IMR-90 (cell line): ENCODE data around the gene C20orf202.

ENCODE experiments used
- BHLHE40 ChIP-seq: fragments of 150-350 bp; IDR thresholded peaks from 2 replicates; pipeline ENCODE4 v1.6.1; 2016; ENCODE audit warnings: mild to moderate bottlenecking, low read depth, low read length
- CEBPB ChIP-seq: IDR thresholded peaks from 2 replicates; pipeline ENCODE4 v1.6.1; 2012; ENCODE audit warnings: low read depth, low read length, improper control_type of control experiment
- ELK1 ChIP-seq: fragments of 150-350 bp; IDR thresholded peaks from 2 replicates; pipeline ENCODE4 v1.6.1; 2016; ENCODE audit warnings: low read depth, mild to moderate bottlenecking, low read length, moderate library complexity, borderline replicate concordance
- MAFK ChIP-seq: IDR thresholded peaks from 2 replicates; pipeline ENCODE4 v1.6.1; 2012; ENCODE audit warnings: low read depth, low read length, improper control_type of control experiment
- MAZ ChIP-seq: IDR thresholded peaks from 2 replicates; pipeline ENCODE4 v1.6.1; 2012; ENCODE audit warnings: low read depth, mild to moderate bottlenecking, low read length, improper control_type of control experiment, moderate library complexity, borderline replicate concordance
- NFE2L2 ChIP-seq: fragments of 150-350 bp; IDR thresholded peaks from 2 replicates; pipeline ENCODE4 v1.6.1; 2016; ENCODE audit warnings: low read depth, mild to moderate bottlenecking, low read length
- POLR2A ChIP-seq: IDR thresholded peaks from 2 replicates; pipeline ENCODE4 v1.6.1; 2012; ENCODE audit warnings: mild to moderate bottlenecking, low read depth, low read length
- RAD21 ChIP-seq: IDR thresholded peaks from 2 replicates; pipeline ENCODE4 v1.6.1; 2012; ENCODE audit warnings: low read length, improper control_type of control experiment
- RCOR1 ChIP-seq: IDR thresholded peaks from 2 replicates; pipeline ENCODE4 v1.6.1; 2012; ENCODE audit warnings: mild to moderate bottlenecking, low read length, improper control_type of control experiment; ENCODE audit not compliant: insufficient replicate concordance
- SMC3 ChIP-seq: fragments of 150-350 bp; IDR thresholded peaks from 2 replicates; pipeline ENCODE4 v1.6.1; 2016; ENCODE audit warnings: low read depth, mild to moderate bottlenecking, antibody characterized with exemption, low read length, moderate library complexity
- TF ChIP-seq, protein P1 (sequence below): conservative IDR thresholded peaks from 2 replicates; pipeline ENCODE4 v1.5.1; 2012; ENCODE audit warnings: mild to moderate bottlenecking, low read depth, low read length, improper control_type of control experiment
- TF ChIP-seq, protein P2 (sequence below): fragments of 150-350 bp; IDR thresholded peaks from 2 replicates; pipeline ENCODE4 v1.6.1; 2017; ENCODE audit warnings: mild to moderate bottlenecking, antibody characterized with exemption, low read length, low read depth

- TF ChIP-seq BHLHE40 (no peak), CEBPB (no peak), MAZ (no peak), POLR2A (no peak), ELK1 (no peak), RAD21 (no peak), SMC3 (no peak), MAFK (no peak), RCOR1 (no peak), NFE2L2 (no peak)
- TF ChIP-seq, protein P1, sequence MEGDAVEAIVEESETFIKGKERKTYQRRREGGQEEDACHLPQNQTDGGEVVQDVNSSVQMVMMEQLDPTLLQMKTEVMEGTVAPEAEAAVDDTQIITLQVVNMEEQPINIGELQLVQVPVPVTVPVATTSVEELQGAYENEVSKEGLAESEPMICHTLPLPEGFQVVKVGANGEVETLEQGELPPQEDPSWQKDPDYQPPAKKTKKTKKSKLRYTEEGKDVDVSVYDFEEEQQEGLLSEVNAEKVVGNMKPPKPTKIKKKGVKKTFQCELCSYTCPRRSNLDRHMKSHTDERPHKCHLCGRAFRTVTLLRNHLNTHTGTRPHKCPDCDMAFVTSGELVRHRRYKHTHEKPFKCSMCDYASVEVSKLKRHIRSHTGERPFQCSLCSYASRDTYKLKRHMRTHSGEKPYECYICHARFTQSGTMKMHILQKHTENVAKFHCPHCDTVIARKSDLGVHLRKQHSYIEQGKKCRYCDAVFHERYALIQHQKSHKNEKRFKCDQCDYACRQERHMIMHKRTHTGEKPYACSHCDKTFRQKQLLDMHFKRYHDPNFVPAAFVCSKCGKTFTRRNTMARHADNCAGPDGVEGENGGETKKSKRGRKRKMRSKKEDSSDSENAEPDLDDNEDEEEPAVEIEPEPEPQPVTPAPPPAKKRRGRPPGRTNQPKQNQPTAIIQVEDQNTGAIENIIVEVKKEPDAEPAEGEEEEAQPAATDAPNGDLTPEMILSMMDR, result no peak
- TF ChIP-seq, protein P2, sequence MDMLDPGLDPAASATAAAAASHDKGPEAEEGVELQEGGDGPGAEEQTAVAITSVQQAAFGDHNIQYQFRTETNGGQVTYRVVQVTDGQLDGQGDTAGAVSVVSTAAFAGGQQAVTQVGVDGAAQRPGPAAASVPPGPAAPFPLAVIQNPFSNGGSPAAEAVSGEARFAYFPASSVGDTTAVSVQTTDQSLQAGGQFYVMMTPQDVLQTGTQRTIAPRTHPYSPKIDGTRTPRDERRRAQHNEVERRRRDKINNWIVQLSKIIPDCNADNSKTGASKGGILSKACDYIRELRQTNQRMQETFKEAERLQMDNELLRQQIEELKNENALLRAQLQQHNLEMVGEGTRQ, result no peak
Measured at GRCh38 chr20:1171461-1172093, 31.7 kb upstream of the C20orf202 start.
